Endothelial cell of umbilical vein (primary cell): ENCODE measurements around the gene SPTBN4.

ENCODE experiments used
- CTCF ChIP-seq, 2 donors: IDR thresholded peaks; 1 replicate in 1 of 2; 2 replicates in 1 of 2; pipeline ENCODE4 v1.5.1; 2011; ENCODE audit warnings: low read length in 2 of 2, mild to moderate bottlenecking in 2 of 2, moderate library complexity in 2 of 2, control low read depth in 1 of 2, inconsistent platforms in 1 of 2, low read depth in 1 of 2; ENCODE audit not compliant: insufficient read depth in 1 of 2; ENCODE audit errors: extremely low read depth in 1 of 2
- MYC ChIP-seq: IDR thresholded peaks from one replicate; pipeline ENCODE4 v1.6.1; 2011; ENCODE audit warnings: mild to moderate bottlenecking, low read depth, low read length

- TF ChIP-seq CTCF (IDR thresholded peaks at IDR 0.05; ENCODE audit: extremely low read depth in 1 of 2, insufficient read depth in 1 of 2, low read depth in 1 of 2, low read length in 2 of 2): no peak
- TF ChIP-seq MYC: no peak
Measured at GRCh38 chr19:40452016-40452415, 14.8 kb upstream of the SPTBN4 start.
